Stimulated activated naive CD8-positive, alpha-beta T cell treated with anti-CD3 and anti-CD28 coated beads, Interleukin-15, Interleukin-2, amounts not matched to agents 100 ng/mL and 50 ng/mL, for 24 hours (primary cell): ENCODE data around the gene SLC35A2.

Experiments used
- H3K27ac Mint-ChIP-seq: one replicate; pipeline ENCODE4 v1.8.0; 2021; ENCODE audit warnings: mild to moderate bottlenecking, mixed read lengths
- H3K27me3 Mint-ChIP-seq: one replicate; pipeline ENCODE4 v1.8.0; 2021; ENCODE audit warnings: mixed read lengths
- H3K36me3 Mint-ChIP-seq: one replicate; pipeline ENCODE4 v1.8.0; 2021; ENCODE audit warnings: low read depth, mixed read lengths
- H3K4me1 Mint-ChIP-seq: one replicate; pipeline ENCODE4 v1.8.0; 2021; ENCODE audit warnings: low read depth, mixed read lengths
- H3K4me3 Mint-ChIP-seq: one replicate; pipeline ENCODE4 v1.8.0; 2021; ENCODE audit warnings: mild to moderate bottlenecking, mixed read lengths
- H3K9me3 Mint-ChIP-seq: one replicate; pipeline ENCODE4 v1.8.0; 2021; ENCODE audit warnings: mixed read lengths

SLC35A2 gene

DNA sequence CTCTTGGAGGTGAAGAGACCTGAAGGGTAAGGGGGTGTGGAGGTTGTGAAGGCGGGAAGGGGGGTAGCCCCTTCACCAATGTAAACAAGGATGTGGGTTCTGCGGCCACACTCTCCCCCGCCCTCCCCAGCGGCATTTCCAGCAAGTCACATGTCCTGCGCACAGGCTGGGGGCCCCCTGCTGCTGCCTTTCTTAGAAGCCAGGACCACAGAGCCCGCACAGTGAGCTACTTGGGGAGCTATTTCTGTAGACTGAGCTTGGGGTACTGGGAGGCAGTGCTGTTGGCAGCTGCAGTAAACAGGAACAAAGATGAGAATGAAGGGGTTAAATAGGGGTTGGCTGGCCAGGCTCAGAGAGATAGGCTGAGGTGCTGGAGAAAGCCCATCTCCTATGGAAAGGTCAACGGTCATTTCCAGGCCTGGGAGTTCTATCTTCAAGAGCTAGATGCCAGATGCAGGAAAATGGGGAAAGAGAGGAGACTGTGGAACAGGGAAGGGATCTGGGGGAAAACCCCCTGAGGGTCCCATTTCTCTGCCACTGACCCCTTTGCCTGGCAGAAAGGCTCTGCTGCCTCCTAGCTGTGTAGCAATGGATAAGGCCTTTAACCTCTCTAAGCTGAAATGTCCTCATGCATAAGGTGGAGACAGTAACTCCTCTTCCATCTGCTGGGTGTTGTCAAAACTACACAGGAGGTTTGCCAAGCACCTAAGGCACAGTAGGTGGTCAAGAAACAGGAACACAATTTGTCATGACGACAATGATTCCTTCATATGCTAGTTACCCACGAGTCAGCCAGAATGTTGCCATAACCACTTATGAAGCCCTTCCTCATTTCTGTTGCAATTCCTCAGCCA is 25.8 kb upstream of the SLC35A2 start:
- H3K27me3 Mint-ChIP-seq: no peaks in the 10 kb centered on the region
- H3K36me3 Mint-ChIP-seq: peaks cover 50% of the 10 kb centered on the region
- no peaks in the 10 kb centered on the region for H3K9me3 Mint-ChIP-seq
- H3K4me1 Mint-ChIP-seq: peaks cover 90% of the 10 kb centered on the region
- peak overlapping the region; percentile 97 for H3K27ac Mint-ChIP-seq
- H3K4me3 Mint-ChIP-seq: peak overlapping the region; percentile 83

DNA sequence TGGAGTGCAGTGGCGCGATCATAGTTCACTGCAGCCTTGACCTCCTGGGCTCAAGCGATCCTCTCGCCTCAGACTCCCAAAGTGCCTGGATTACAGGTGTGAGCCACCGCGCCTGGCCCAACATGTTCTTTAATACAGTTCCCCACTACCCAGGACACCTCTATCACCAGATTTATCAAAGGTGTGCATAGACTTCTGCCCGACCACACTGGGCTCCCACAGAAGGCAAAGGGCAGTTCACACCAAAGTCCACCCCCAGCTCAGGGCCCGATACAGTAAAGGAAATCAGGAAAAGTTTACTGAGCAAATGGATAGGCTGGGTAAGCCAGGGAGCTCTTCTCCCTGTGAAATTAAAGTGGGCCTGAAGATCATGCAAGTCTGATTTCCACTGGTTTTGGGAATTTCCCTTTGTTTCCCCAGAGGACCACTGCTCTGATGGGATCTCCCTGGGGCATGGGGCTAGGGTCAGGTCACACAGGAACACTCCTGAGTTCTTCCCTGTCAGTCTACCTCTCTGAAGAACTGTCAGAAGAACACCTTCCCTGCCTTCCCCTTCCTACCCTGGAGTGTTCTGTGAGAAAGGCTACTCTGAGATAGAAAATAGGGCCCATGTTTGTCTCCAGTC is 25.1 kb upstream of the SLC35A2 start:
- H3K36me3 Mint-ChIP-seq: peaks cover 43% of the 10 kb centered on the region
- peak overlapping the region; percentile 97 for H3K27ac Mint-ChIP-seq
- no peaks in the 10 kb centered on the region for H3K9me3 Mint-ChIP-seq
- peaks cover 83% of the 10 kb centered on the region for H3K4me1 Mint-ChIP-seq
- no peaks in the 10 kb centered on the region for H3K27me3 Mint-ChIP-seq
- H3K4me3 Mint-ChIP-seq: peak overlapping the region; percentile 83

DNA sequence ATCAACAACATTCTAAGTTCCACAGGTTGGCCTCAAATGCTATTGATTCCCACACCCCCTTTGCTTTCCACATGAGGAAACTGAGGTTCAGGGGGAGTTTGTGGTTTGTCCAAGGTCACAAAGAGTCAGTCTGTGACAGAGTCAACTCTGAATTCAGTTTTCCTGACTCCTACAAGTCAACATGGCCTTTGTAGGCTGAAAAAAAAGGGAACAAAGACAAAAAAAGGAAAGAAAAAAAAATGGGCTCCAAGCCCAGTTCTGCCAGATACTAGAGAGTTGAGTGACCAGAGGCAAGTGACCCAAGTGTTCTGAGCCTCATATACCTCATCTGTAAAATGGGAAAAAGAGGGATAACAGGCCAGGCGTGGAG is 23.8 kb upstream of the SLC35A2 start:
- Mint-ChIP-seq H3K27me3 (no peaks in the 10 kb centered on the region), H3K36me3 (peaks cover 43% of the 10 kb centered on the region), H3K9me3 (no peaks in the 10 kb centered on the region), H3K4me1 (peaks cover 72% of the 10 kb centered on the region), H3K4me3 (peak overlapping the region; percentile 73), H3K27ac (peak overlapping the region; percentile 97)

DNA sequence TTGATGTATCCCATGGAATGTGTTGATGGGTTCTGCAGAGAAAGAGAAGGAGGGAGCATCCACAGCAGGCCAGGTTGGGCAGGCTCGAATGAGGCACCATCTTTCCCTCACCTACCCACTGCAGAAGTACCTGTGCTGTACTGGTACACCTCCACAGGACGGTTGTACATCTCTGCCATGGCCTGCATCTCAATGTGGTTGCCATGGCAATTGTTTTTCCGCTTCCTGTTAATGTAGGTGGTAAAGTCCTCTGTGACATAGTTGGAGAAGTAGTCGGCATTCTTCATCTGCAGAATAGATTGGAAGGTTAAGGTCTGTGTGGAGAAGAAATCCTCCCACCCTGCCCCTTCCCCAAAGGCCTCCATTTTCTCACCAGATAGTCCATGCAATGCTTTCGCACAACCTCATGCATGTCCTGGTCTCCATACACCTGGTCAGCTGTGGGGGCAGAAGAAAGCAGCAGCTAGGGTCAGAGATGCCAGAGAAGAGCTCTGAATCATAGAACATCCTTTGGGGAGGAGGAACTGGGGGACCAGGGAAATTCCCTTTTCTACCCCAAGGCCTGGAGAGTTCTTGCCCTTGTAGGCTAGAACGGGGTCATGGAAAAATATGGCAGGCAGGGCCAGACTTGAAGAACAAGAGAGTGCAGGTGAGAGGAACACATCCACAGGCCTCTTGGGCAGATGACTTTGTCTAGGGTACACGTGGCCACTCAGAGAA is 23.3 kb upstream of the SLC35A2 start:
- peak overlapping the region; percentile 97 for H3K27ac Mint-ChIP-seq
- no peaks in the 10 kb centered on the region for H3K27me3 Mint-ChIP-seq
- H3K9me3 Mint-ChIP-seq: no peaks in the 10 kb centered on the region
- peaks cover 42% of the 10 kb centered on the region for H3K36me3 Mint-ChIP-seq
- peak overlapping the region; percentile 73 for H3K4me3 Mint-ChIP-seq
- H3K4me1 Mint-ChIP-seq: peaks cover 67% of the 10 kb centered on the region

DNA sequence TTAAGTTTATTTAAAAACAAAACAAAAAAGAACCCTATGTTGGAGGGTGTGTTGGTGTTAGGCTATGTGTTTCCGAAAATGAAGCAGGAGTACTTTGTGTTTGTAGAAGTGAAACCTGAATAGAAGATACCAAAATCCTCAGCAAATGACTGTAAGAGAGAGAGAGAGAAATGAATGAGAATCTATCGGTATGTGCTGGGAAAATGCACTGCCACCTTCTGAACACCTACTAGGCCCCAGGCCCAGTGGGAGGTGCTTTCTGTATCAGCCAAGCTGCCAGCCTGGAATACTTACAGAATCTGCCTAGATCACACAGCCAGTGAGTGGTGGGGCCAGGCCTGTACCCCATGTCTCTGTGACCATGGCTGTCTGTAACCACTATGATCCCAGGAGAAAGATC is 22.3 kb upstream of the SLC35A2 start:
- Mint-ChIP-seq H3K4me1 (peaks cover 57% of the 10 kb centered on the region), H3K4me3 (peak overlapping the region; percentile 48), H3K9me3 (no peaks in the 10 kb centered on the region), H3K27me3 (no peaks in the 10 kb centered on the region), H3K36me3 (peaks cover 42% of the 10 kb centered on the region), H3K27ac (peak overlapping the region; percentile 97)

DNA sequence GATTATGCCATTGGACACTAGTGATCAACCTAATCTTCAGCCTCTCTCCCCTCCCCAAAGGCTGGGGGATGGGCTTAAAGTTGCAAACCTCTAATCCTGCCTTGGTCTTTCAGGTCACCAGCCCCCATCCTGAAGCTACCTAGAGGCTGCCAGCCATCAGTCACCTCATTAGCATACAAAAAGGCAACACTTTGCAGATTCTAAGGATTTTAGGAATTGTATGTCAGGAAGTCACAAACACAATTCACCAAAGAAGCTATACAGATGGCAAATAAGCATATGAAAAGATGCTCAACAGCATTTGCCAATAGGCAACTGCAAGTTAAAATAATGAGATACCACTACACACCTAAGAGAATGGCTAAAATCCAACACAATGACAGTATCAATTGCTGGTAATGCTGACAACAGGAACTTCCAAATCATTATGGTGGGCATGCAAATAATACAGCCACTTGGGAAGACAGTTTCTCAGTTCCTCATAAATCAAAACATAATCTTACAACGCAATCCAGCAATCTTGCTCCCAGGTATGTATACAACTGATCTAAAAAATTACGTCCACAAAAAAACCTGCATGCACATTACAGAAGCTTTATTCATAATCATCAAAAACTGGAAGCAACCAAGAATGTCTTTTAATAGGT is 16.4 kb upstream of the SLC35A2 start:
- Mint-ChIP-seq H3K36me3 (peaks cover 36% of the 10 kb centered on the region), H3K27me3 (no peaks in the 10 kb centered on the region), H3K4me1 (peaks cover 30% of the 10 kb centered on the region), H3K9me3 (no peaks in the 10 kb centered on the region), H3K27ac (no peak overlapping the region), H3K4me3 (no peak overlapping the region)

DNA sequence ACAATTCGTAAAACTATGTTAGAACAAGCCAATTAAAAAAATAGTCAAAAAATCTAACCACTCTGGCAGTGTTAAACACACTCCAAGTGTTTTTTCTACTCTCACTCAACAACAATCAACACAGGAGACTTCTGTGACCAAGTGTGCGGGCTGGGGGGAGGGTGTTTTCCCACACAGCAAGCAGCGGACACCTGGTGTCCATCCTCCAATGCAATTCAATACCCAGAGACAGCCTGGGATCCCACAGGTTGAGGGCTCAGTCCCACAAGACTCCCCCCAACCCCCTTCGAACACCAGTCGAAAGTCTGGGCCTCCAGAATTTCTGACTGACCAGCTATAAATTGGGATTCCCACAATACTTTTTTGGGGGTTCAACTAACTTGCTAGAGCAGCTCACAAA is 15.7 kb upstream of the SLC35A2 start:
- Mint-ChIP-seq H3K4me3 (no peak overlapping the region), H3K36me3 (peaks cover 36% of the 10 kb centered on the region), H3K27me3 (no peaks in the 10 kb centered on the region), H3K27ac (no peak overlapping the region), H3K9me3 (no peaks in the 10 kb centered on the region), H3K4me1 (peaks cover 33% of the 10 kb centered on the region)

DNA sequence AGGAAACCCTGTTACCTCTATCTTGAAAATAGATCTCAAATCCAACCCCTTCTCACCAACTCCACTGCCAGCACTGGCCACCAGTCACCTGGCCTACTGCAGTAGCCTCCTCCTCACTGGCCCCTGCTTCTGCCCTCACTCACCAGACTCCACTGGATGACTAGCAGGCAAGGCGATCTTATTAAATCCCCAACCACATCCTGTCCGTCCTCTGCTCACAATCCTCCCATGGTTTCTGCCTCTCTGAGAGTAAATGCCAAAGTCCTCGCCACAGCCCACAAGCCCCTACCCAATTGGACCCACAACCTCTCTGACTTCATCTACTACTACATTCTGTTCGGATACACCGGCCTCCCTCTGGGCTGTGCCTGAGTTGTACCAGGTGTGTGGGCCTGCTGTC is 12.8 kb upstream of the SLC35A2 start:
- H3K27me3 Mint-ChIP-seq: no peaks in the 10 kb centered on the region
- H3K9me3 Mint-ChIP-seq: no peaks in the 10 kb centered on the region
- H3K27ac Mint-ChIP-seq: peak overlapping the region; percentile 63
- H3K36me3 Mint-ChIP-seq: peaks cover 33% of the 10 kb centered on the region
- H3K4me3 Mint-ChIP-seq: peak overlapping the region; percentile 4
- H3K4me1 Mint-ChIP-seq: peaks cover 61% of the 10 kb centered on the region

DNA sequence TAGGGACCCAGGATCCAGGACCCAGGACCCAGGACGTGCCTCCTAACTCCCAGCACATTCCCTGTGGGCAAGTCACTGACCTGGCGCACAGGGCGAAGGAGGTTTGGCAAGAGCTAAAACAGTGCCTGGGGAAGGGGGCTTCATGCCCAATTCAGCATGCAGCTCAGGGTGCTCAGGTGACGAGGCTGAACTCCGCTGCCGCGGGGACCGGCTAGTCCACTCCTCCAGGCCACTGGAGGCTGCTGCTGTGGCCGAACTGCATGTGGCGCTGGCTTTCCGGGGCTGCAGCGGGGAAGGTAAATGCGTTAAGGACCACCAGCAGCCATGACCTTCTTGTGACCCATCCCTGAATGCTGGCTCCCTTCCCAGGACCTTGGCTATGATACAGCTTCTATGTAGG is 12.3 kb upstream of the SLC35A2 start:
- H3K27me3 Mint-ChIP-seq: no peaks in the 10 kb centered on the region
- H3K27ac Mint-ChIP-seq: peak overlapping the region; percentile 63
- peaks cover 33% of the 10 kb centered on the region for H3K36me3 Mint-ChIP-seq
- no peak overlapping the region for H3K4me3 Mint-ChIP-seq
- H3K4me1 Mint-ChIP-seq: peaks cover 63% of the 10 kb centered on the region
- no peaks in the 10 kb centered on the region for H3K9me3 Mint-ChIP-seq

DNA sequence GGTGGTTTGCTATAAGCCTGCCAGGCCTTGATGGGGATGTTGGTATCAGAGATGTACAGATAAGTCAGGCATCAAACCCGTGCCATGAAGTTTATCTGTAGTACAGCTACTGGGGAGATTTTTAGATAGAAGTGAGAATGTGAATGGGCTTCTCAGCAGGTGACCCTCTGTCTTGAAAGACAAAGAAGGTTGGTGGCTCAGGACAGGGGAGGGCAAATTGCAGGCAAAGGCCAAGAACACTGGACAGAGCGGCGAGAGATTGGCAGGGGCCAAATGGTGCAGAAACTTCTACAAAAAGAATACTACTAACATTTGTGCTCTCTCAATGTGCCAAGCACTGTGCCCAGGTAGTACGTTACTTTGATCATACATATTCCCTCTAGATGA is 9.3 kb upstream of the SLC35A2 start:
- peaks cover 52% of the 10 kb centered on the region for H3K36me3 Mint-ChIP-seq

DNA sequence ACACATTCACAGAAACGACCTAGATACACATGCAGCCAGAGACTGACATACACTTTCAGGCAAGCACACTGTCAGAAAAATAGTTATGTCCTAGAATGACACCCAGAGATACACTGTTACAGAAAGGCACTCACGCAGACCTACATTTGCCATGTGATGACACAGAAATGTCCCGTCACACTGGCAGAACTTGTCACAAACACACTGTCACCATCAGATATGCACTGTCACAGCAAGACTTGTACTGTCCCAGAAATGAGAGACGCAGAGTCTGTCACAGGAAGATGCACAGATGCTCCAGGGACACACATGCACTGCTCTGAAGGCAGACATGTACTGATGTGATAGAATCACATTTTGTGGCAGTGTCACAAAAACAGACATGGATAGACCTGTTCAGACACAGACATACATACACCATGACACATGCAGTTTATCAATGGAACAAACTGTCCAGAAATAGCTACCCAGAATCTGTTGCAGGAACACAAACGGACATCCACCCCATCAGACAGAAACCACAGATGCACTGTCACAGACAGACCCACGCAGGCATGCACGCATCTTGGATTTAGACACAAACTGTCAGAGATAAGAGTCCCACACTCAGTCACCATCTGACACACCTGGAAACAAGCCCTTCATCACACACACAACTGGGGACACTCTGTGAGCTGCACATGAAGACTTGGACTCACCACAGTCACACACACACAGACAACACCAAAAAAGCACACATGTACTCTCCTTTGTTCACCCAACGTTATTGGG is 8.7 kb upstream of the SLC35A2 start:
- H3K9me3 Mint-ChIP-seq: no peaks in the 10 kb centered on the region
- peak overlapping the region; percentile 96 for H3K27ac Mint-ChIP-seq
- peaks cover 63% of the 10 kb centered on the region for H3K4me1 Mint-ChIP-seq
- peaks cover 52% of the 10 kb centered on the region for H3K36me3 Mint-ChIP-seq
- peak overlapping the region; percentile 96 for H3K4me3 Mint-ChIP-seq
- H3K27me3 Mint-ChIP-seq: no peaks in the 10 kb centered on the region

More for the DNA sequence above, 9.3 kb upstream of the SLC35A2 start:
- Mint-ChIP-seq H3K27me3 (no peaks in the 10 kb centered on the region), H3K4me3 (peak overlapping the region; percentile 96), H3K27ac (peak overlapping the region; percentile 96), H3K4me1 (peaks cover 65% of the 10 kb centered on the region), H3K9me3 (no peaks in the 10 kb centered on the region)

DNA sequence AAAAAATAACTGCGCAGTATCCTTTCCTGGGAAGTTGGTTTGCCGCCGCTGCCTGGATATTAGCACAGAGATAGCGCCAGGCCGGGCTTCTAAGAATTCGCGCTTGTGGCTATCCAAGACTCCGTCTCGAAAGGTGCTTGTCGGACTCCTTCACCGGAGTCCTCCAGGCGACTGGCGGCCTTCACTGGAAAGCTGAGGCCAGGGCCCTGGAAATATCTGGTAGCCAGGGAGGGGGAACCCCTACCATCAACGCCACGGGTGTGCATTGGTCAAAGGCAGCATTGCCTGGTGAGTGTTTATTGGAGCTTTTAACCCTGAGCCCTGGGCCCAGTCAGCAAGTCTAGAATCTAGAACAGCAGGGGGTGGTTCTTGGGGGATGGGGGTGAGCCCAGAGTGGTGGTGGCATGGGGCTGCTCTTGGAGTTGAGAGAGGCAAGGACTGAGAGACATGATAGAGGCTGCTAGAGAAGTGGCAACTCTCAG is 8.0 kb upstream of the SLC35A2 start:
- H3K36me3 Mint-ChIP-seq: peaks cover 57% of the 10 kb centered on the region
- peaks cover 65% of the 10 kb centered on the region for H3K4me1 Mint-ChIP-seq
- no peaks in the 10 kb centered on the region for H3K9me3 Mint-ChIP-seq
- H3K4me3 Mint-ChIP-seq: peak overlapping the region; percentile 96
- H3K27ac Mint-ChIP-seq: peak overlapping the region; percentile 96
- H3K27me3 Mint-ChIP-seq: no peaks in the 10 kb centered on the region

DNA sequence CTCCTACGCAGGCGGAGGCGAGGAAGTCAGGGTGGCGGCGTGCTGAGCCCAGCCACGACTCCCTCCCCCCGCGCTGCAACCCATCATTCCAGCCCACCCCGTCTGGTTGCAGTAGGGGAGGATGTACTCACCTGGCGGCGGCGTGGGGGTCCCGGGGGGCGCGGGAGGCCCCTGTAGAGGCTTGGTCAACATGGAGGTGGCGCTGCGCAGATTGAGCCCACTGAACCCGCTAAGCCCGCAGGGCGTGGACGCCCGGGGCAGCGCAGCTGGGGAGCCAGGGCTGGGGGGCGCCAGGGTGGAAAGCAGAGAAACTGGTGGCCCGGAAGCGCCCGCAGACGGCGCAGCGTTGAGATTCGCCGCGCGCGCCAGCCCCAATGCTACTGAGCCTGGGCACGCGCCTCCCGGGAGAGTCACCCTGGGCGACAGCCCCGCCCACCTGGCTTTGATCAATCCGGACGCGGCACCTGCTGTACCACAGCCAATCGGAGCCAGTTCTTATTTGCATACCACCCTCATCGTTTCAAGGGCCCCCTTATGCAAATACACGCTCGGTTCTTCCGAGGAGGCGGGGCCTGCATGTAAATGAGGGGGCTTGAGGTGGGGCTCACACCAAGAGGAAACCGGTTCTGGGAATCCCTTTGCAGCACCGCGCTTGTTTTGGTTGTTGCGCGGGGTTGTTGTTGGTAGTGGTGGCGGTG is 7.3 kb upstream of the SLC35A2 start, which contains the start of gene PIM2:
Gene PIM2, minus strand, starts transcription at position 382 of the 698 bp plus-strand sequence. Its CDS starts 190 bp downstream, at position 192.
- no peaks in the 10 kb centered on the region for H3K27me3 Mint-ChIP-seq
- H3K9me3 Mint-ChIP-seq: no peaks in the 10 kb centered on the region
- H3K4me3 Mint-ChIP-seq: peak within 1 kb of the TSS; percentile 96
- peak within 1 kb of the TSS; percentile 96 for H3K27ac Mint-ChIP-seq
- peaks cover 56% of the 10 kb centered on the region for H3K36me3 Mint-ChIP-seq
- peaks cover 65% of the 10 kb centered on the region for H3K4me1 Mint-ChIP-seq
